Endodermal cell (in vitro differentiated cells): ENCODE data around the gene SFN. TPM values are rescaled to one million over a fixed set of nuclear protein-coding genes. Genes with fewer than 3 reads are reported as not detected.

Experiments used
- DNase-seq: peaks from one replicate; pipeline ENCODE4 v3.0.0-alpha.2; 2017
- H3K27ac ChIP-seq: 2 replicates; pipeline ENCODE4 v1.5.1; 2013; ENCODE audit warnings: mild to moderate bottlenecking, low read depth, low read length, moderate library complexity
- H3K27me3 ChIP-seq: 2 replicates; pipeline ENCODE4 v1.6.1; 2013; ENCODE audit warnings: mild to moderate bottlenecking, low read length, moderate library complexity; ENCODE audit not compliant: insufficient read depth, control insufficient read depth, poor library complexity, severe bottlenecking
- H3K36me3 ChIP-seq: 2 replicates; pipeline ENCODE4 v1.7.0; 2013; ENCODE audit warnings: mild to moderate bottlenecking, low read length, moderate library complexity; ENCODE audit not compliant: control insufficient read depth, insufficient read depth
- H3K4me1 ChIP-seq: one replicate; pipeline ENCODE4 v1.7.0; 2013; ENCODE audit warnings: low read length; ENCODE audit not compliant: control insufficient read depth, insufficient read depth
- H3K4me3 ChIP-seq: 2 replicates; pipeline ENCODE4 v1.5.1; 2013; ENCODE audit warnings: mild to moderate bottlenecking, low read length, moderate library complexity
- H3K9ac ChIP-seq: 2 replicates; pipeline ENCODE4 v1.6.1; 2013; ENCODE audit warnings: mild to moderate bottlenecking, low read length, moderate library complexity; ENCODE audit not compliant: poor library complexity, severe bottlenecking; ENCODE audit errors: extremely low read depth
- H3K9me3 ChIP-seq: 2 replicates; pipeline ENCODE4 v1.6.1; 2013; ENCODE audit warnings: mild to moderate bottlenecking, low read length, moderate library complexity; ENCODE audit not compliant: control insufficient read depth
- H3K27ac Mint-ChIP-seq: 2 replicates; pipeline ENCODE4 v1.8.0; 2020; ENCODE audit warnings: mixed read lengths
- H3K27me3 Mint-ChIP-seq: 2 replicates; pipeline ENCODE4 v1.8.0; 2021; ENCODE audit warnings: mild to moderate bottlenecking, mixed read lengths; ENCODE audit not compliant: insufficient read depth
- H3K36me3 Mint-ChIP-seq: 2 replicates; pipeline ENCODE4 v1.8.0; 2020; ENCODE audit warnings: low read depth, mixed read lengths
- H3K4me1 Mint-ChIP-seq: 2 replicates; pipeline ENCODE4 v1.8.0; 2020; ENCODE audit warnings: mixed read lengths
- H3K4me3 Mint-ChIP-seq: 2 replicates; pipeline ENCODE4 v1.8.0; 2020; ENCODE audit warnings: mild to moderate bottlenecking, moderate library complexity, mixed read lengths
- H3K9me3 Mint-ChIP-seq: 2 replicates; pipeline ENCODE4 v1.8.0; 2020; ENCODE audit warnings: mild to moderate bottlenecking, mixed read lengths
- WGBS, 2 experiments: methylation state at CpG; one replicate each; pipeline versions ENCODE4 v1.1.5 to v1.1.7; 2013; ENCODE audit warnings: missing lambda C conversion rate in 2 of 2, mixed read lengths in 1 of 2; ENCODE audit not compliant: insufficient coverage in 1 of 2, insufficient read length in 1 of 2; 5-methylcytosine and 5-hydroxymethylcytosine counted together
- total RNA-seq, 2 donors: library from RNA; stranded (reverse); fragmentation: NEBNext Ultra II Directional in 1 of 2; extraction: Animal tissue kit (Norgen Biotek cat#: 25700) in 1 of 2; gene quantifications; 2 replicates in 1 of 2; 3 replicates in 1 of 2; pipeline ENCODE4 v1.2.1, GENCODE V29; 2021
- TF ChIP-seq, protein P1 (sequence below): fragments of 200-600 bp; sonication (generic); conservative IDR thresholded peaks from 2 replicates; pipeline ENCODE4 v1.5.0; 2021; ENCODE audit warnings: antibody characterized with exemption, mild to moderate bottlenecking

SFN gene
- total RNA-seq, 2 donors from 2014 or later, result 1.5 to 2.6 TPM

DNA sequence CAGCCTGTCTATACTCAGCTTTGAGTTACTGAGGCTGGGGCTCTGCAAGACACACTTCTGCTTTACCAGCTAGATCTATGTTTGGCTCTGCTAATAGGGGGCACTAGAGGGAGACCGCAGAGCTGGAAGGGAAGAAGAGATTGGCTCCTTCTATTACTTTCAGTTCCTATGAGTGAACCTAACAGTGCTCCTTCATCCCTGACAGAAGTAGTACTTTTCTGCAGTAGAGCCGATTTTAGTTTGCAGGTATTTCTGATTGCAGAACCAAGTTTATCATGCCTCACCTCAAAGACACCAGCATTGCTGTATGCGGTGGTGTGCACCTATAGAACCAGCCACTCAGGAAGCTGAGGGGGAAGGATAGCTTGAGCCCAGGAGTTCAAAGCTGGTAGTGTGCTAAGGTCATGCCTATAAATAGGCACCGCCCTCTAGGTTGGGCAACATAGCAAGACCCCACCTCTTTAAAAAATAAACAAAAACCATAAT, 42.1 kb upstream of the SFN start:
- Histone ChIP-seq H3K9me3 (no peaks in the 10 kb centered on the region), H3K4me3 (no peak overlapping the region), H3K4me1 (no peaks in the 10 kb centered on the region), H3K27ac (no peak overlapping the region), H3K36me3 (no peaks in the 10 kb centered on the region), H3K27me3 (no peaks in the 10 kb centered on the region), H3K9ac (no peak overlapping the region)
- peaks cover 2% of the 10 kb centered on the region for H3K36me3 Mint-ChIP-seq
- no peak overlapping the region for H3K27ac Mint-ChIP-seq
- TF ChIP-seq, protein P1, sequence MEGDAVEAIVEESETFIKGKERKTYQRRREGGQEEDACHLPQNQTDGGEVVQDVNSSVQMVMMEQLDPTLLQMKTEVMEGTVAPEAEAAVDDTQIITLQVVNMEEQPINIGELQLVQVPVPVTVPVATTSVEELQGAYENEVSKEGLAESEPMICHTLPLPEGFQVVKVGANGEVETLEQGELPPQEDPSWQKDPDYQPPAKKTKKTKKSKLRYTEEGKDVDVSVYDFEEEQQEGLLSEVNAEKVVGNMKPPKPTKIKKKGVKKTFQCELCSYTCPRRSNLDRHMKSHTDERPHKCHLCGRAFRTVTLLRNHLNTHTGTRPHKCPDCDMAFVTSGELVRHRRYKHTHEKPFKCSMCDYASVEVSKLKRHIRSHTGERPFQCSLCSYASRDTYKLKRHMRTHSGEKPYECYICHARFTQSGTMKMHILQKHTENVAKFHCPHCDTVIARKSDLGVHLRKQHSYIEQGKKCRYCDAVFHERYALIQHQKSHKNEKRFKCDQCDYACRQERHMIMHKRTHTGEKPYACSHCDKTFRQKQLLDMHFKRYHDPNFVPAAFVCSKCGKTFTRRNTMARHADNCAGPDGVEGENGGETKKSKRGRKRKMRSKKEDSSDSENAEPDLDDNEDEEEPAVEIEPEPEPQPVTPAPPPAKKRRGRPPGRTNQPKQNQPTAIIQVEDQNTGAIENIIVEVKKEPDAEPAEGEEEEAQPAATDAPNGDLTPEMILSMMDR, result peak; percentile 51
- 84 to 89% methylated on average over 3 to 4 of the region's 4 CpGs for WGBS, 2 experiments
- H3K4me3 Mint-ChIP-seq, result no peak overlapping the region
- H3K9me3 Mint-ChIP-seq, result peaks cover 19% of the 10 kb centered on the region
- H3K27me3 Mint-ChIP-seq, result no peaks in the 10 kb centered on the region
- peaks cover 8% of the 10 kb centered on the region for H3K4me1 Mint-ChIP-seq
- no peak for DNase-seq

DNA sequence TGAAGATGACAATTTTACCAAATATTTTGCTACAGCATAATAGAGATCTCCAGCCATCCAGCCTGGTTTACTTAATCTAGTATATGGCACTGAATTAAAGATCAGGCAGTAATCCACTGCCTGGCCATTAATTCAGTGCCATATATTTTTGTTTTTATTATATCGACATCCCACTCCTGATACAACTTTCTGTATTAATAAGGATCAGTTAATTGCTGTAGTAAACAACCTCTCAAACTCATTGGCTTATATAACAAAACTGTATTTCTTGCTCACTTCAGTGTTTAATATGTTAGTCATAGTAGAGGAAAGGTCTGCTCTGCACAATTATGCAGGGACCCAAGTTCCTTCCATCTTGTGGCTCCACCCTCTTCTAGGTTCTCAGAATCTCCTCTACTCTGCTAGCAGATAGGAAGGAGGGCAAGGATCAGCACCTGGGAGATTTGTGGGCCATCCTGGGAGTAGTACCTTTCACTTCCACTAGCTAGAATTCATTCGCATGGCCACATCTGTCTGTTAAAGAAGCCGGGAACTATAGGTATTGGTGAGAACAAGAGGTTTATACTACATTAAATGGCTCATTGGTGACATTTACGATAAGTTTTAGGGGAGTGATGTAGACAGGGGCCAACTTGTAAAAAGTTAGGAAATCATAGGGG, 40.1 kb upstream of the SFN start:
- Mint-ChIP-seq H3K9me3 (peaks cover 13% of the 10 kb centered on the region), H3K4me1 (peaks cover 19% of the 10 kb centered on the region), H3K27ac (no peak overlapping the region), H3K36me3 (peaks cover 2% of the 10 kb centered on the region), H3K27me3 (no peaks in the 10 kb centered on the region), H3K4me3 (no peak overlapping the region)
- Histone ChIP-seq H3K27me3 (no peaks in the 10 kb centered on the region), H3K36me3 (no peaks in the 10 kb centered on the region), H3K9ac (no peak overlapping the region), H3K4me1 (no peaks in the 10 kb centered on the region), H3K9me3 (no peaks in the 10 kb centered on the region), H3K27ac (no peak overlapping the region), H3K4me3 (no peak overlapping the region)
- TF ChIP-seq, protein P1, result peak; percentile 43
- no peak for DNase-seq
- 96 to 99% methylated on average over 3 to 4 of the region's 4 CpGs for WGBS, 2 experiments

DNA sequence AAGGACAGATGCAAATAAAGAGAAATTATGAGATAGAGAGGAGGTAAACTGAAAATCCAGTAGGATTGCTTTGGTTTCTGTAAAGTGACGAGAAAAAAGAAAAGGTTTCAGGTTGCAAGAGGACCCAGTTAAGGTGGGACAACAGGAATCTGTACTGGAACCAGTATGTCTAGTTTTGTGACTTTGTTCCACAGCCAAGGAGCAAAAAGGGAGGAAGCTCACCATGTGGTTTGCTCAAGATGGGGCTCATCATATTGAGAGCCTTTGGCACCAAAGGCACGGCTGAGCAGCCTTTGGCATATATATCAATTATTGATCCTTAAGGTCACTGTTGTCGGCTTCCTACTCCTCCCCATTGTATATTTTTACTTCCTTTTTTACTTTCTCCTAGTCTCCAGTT, 38.2 kb upstream of the SFN start:
- Histone ChIP-seq H3K4me1 (peaks cover 4% of the 10 kb centered on the region), H3K9ac (no peak overlapping the region), H3K36me3 (peaks cover 3% of the 10 kb centered on the region), H3K27ac (no peak overlapping the region), H3K9me3 (no peaks in the 10 kb centered on the region), H3K27me3 (no peaks in the 10 kb centered on the region), H3K4me3 (no peak overlapping the region)
- Mint-ChIP-seq H3K27me3 (no peaks in the 10 kb centered on the region), H3K27ac (no peak overlapping the region), H3K4me1 (peaks cover 33% of the 10 kb centered on the region), H3K36me3 (no peaks in the 10 kb centered on the region), H3K4me3 (no peak overlapping the region), H3K9me3 (peaks cover 7% of the 10 kb centered on the region)
- 95 to 97% methylated on average over 3 of the region's 3 CpGs for WGBS, 2 experiments
- DNase-seq, result no peak
- TF ChIP-seq, protein P1, result no peak
